ENCODE results near the gene CDKN2AIPNL. TPM values are rescaled to one million over a fixed set of nuclear protein-coding genes. Genes with fewer than 3 reads are reported as not detected.

Gene CDKN2AIPNL
- total and polyA plus RNA-seq, 2 of the 13 experiments (the other 11 are each of a cell fraction or from before 2014, with no cell fraction given), result 17.4 to 46.5 TPM

DNA sequence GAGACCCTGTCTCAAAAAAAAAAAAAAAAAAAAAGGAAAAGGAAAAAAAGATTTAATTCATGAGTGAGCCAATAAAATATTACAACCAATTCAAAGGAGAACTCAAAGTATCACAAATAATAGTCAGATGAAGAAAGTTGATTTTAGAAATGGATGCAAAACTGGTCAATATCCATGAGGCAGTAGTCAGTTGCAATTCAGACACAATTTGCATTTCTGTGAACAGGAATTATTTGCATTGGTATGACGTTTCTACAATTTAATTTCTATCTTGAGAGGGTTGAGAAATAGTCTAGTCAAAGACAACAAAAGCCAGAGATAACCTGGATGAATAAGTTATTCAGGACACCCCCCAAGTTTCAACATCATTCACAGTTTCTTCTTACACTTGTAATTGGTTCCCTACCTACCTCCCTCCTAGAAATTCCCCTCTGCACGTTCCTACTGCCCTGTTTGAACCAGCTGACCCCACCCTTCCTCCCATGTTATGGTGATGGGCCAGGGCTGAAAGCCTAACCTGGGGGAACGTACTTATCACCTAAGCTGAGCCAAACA, 28.6 kb upstream of the CDKN2AIPNL start (continued):
- TF ChIP-seq, protein P1, sequence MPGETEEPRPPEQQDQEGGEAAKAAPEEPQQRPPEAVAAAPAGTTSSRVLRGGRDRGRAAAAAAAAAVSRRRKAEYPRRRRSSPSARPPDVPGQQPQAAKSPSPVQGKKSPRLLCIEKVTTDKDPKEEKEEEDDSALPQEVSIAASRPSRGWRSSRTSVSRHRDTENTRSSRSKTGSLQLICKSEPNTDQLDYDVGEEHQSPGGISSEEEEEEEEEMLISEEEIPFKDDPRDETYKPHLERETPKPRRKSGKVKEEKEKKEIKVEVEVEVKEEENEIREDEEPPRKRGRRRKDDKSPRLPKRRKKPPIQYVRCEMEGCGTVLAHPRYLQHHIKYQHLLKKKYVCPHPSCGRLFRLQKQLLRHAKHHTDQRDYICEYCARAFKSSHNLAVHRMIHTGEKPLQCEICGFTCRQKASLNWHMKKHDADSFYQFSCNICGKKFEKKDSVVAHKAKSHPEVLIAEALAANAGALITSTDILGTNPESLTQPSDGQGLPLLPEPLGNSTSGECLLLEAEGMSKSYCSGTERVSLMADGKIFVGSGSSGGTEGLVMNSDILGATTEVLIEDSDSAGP (CRISPR knock-in tag; IDR thresholded peaks at IDR 0.05; ENCODE audit: borderline replicate concordance), result no peak
- TF ChIP-seq, protein P2, sequence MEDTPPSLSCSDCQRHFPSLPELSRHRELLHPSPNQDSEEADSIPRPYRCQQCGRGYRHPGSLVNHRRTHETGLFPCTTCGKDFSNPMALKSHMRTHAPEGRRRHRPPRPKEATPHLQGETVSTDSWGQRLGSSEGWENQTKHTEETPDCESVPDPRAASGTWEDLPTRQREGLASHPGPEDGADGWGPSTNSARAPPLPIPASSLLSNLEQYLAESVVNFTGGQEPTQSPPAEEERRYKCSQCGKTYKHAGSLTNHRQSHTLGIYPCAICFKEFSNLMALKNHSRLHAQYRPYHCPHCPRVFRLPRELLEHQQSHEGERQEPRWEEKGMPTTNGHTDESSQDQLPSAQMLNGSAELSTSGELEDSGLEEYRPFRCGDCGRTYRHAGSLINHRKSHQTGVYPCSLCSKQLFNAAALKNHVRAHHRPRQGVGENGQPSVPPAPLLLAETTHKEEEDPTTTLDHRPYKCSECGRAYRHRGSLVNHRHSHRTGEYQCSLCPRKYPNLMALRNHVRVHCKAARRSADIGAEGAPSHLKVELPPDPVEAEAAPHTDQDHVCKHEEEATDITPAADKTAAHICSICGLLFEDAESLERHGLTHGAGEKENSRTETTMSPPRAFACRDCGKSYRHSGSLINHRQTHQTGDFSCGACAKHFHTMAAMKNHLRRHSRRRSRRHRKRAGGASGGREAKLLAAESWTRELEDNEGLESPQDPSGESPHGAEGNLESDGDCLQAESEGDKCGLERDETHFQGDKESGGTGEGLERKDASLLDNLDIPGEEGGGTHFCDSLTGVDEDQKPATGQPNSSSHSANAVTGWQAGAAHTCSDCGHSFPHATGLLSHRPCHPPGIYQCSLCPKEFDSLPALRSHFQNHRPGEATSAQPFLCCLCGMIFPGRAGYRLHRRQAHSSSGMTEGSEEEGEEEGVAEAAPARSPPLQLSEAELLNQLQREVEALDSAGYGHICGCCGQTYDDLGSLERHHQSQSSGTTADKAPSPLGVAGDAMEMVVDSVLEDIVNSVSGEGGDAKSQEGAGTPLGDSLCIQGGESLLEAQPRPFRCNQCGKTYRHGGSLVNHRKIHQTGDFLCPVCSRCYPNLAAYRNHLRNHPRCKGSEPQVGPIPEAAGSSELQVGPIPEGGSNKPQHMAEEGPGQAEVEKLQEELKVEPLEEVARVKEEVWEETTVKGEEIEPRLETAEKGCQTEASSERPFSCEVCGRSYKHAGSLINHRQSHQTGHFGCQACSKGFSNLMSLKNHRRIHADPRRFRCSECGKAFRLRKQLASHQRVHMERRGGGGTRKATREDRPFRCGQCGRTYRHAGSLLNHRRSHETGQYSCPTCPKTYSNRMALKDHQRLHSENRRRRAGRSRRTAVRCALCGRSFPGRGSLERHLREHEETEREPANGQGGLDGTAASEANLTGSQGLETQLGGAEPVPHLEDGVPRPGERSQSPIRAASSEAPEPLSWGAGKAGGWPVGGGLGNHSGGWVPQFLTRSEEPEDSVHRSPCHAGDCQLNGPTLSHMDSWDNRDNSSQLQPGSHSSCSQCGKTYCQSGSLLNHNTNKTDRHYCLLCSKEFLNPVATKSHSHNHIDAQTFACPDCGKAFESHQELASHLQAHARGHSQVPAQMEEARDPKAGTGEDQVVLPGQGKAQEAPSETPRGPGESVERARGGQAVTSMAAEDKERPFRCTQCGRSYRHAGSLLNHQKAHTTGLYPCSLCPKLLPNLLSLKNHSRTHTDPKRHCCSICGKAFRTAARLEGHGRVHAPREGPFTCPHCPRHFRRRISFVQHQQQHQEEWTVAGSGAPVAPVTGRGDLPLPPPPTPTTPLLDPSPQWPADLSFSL (CRISPR knock-in tag; IDR thresholded peaks at IDR 0.05), result no peak
- TF ChIP-seq HDAC1 (CRISPR knock-in tag; IDR thresholded peaks at IDR 0.05) (no peak), NR1H2 (CRISPR knock-in tag; IDR thresholded peaks at IDR 0.05; ENCODE audit: borderline replicate concordance, low read depth) (no peak), ZNF781 (CRISPR knock-in tag; IDR thresholded peaks at IDR 0.05; ENCODE audit: borderline replicate concordance, not compliant biosample characterization) (no peak), REL (CRISPR knock-in tag; conservative IDR thresholded peaks at IDR 0.05) (no peak), SATB2 (CRISPR knock-in tag; IDR thresholded peaks at IDR 0.05) (no peak), ASH2L (IDR thresholded peaks at IDR 0.05; ENCODE audit: insufficient read length, low read depth, low read length) (no peak), STAG1 (CRISPR knock-in tag; IDR thresholded peaks at IDR 0.05) (no peak), ZNF12 (CRISPR knock-in tag; IDR thresholded peaks at IDR 0.05) (no peak), ZNF354B (CRISPR knock-in tag; IDR thresholded peaks at IDR 0.05) (no peak), ZNF550 (CRISPR knock-in tag; IDR thresholded peaks at IDR 0.05; ENCODE audit: borderline replicate concordance) (no peak)
- TF ChIP-seq, protein P3, sequence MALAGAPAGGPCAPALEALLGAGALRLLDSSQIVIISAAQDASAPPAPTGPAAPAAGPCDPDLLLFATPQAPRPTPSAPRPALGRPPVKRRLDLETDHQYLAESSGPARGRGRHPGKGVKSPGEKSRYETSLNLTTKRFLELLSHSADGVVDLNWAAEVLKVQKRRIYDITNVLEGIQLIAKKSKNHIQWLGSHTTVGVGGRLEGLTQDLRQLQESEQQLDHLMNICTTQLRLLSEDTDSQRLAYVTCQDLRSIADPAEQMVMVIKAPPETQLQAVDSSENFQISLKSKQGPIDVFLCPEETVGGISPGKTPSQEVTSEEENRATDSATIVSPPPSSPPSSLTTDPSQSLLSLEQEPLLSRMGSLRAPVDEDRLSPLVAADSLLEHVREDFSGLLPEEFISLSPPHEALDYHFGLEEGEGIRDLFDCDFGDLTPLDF (CRISPR knock-in tag; IDR thresholded peaks at IDR 0.05), result no peak

Measured in HepG2 (cell line).